HL-60 (cell line): ENCODE results near the gene PBXIP1.

Source experiments
- POLR2AphosphoS5 ChIP-seq: IDR thresholded peaks from 2 replicates; pipeline ENCODE4 v1.6.1; 2012; ENCODE audit warnings: low read depth
- TF ChIP-seq, protein P1 (sequence below): IDR thresholded peaks from one replicate; pipeline ENCODE4 v1.5.1; 2011; ENCODE audit warnings: low read length, control low read depth, inconsistent platforms; ENCODE audit not compliant: insufficient read depth

DNA sequence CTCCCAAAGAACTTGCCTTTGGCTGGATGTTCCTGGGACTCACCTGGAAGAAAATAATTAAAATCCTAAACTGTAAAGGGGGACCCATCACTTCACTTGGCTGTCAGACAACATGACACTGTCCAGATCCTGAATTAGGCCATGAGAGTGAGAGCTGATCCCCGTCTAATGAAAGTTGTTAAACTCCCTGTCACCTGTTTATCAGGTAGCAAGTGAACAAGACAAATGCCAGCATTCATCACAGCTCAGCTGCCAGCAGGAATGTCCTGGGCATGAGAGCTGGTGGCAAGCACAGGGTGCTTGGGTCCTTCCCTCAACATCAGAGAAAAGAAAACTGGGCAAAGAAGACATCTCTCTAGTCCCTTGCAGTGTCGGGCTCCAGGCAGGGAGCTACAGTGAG, 43.1 kb downstream of the PBXIP1 start:
- TF ChIP-seq, protein P1, sequence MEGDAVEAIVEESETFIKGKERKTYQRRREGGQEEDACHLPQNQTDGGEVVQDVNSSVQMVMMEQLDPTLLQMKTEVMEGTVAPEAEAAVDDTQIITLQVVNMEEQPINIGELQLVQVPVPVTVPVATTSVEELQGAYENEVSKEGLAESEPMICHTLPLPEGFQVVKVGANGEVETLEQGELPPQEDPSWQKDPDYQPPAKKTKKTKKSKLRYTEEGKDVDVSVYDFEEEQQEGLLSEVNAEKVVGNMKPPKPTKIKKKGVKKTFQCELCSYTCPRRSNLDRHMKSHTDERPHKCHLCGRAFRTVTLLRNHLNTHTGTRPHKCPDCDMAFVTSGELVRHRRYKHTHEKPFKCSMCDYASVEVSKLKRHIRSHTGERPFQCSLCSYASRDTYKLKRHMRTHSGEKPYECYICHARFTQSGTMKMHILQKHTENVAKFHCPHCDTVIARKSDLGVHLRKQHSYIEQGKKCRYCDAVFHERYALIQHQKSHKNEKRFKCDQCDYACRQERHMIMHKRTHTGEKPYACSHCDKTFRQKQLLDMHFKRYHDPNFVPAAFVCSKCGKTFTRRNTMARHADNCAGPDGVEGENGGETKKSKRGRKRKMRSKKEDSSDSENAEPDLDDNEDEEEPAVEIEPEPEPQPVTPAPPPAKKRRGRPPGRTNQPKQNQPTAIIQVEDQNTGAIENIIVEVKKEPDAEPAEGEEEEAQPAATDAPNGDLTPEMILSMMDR: no peak
- TF ChIP-seq POLR2AphosphoS5: no peak
